ENCODE measurements around the gene COL5A1. TPM values are rescaled to one million over a fixed set of nuclear protein-coding genes. Genes with fewer than 3 reads are reported as not detected.

The COL5A1 gene
- total and polyA plus RNA-seq, 2 experiments from 2014 or later, result 2.5 to 13.1 TPM

GRCh38 chr9:134683714-134684374 lies 42.2 kb downstream of the COL5A1 start:
- H3K4me1 ChIP-seq (ENCODE audit: insufficient read depth), result no peaks in the 10 kb centered on the region
- no peak overlapping the region for H2AFZ ChIP-seq
- H3K79me2 ChIP-seq (replicated peaks; ENCODE audit: insufficient read depth), result no peaks in the 10 kb centered on the region
- Mint-ChIP-seq H3K36me3 (ENCODE audit: low read depth) (no peaks in the 10 kb centered on the region), H3K27ac (no peak overlapping the region), H3K9me3 (peaks cover 3% of the 10 kb centered on the region; the same call in 1 of the 3 replicates), H3K27me3 (ENCODE audit: insufficient read depth, low read depth, poor library complexity) (peaks cover 7% of the 10 kb centered on the region), H3K4me3 (no peak overlapping the region), H3K4me1 (peaks cover 1% of the 10 kb centered on the region; the same call in 2 of the 3 replicates)
- ATAC-seq (no peak), DNase-seq (ENCODE audit: low spot score) (no peak)
- no peak overlapping the region for H3K4me3 ChIP-seq
- no peaks in the 10 kb centered on the region for H3F3A ChIP-seq (replicated peaks; ENCODE audit: low read depth)
- TF ChIP-seq JUNB (IDR thresholded peaks at IDR 0.05; ENCODE audit: unreplicated experiment), result no peak
- no peak for TF ChIP-seq NANOG (IDR thresholded peaks at IDR 0.05; ENCODE audit: borderline replicate concordance)
- no peak for TF ChIP-seq STAT1 (IDR thresholded peaks at IDR 0.05; ENCODE audit: unreplicated experiment)
- TF ChIP-seq POLR2AphosphoS5 (IDR thresholded peaks at IDR 0.05; ENCODE audit: low read depth), result no peak
- no peak for TF ChIP-seq EZH2phosphoT487 (IDR thresholded peaks at IDR 0.05; ENCODE audit: unreplicated experiment)
- TF ChIP-seq REST (IDR thresholded peaks at IDR 0.05; ENCODE audit: unreplicated experiment), result no peak
- TF ChIP-seq, protein P1, sequence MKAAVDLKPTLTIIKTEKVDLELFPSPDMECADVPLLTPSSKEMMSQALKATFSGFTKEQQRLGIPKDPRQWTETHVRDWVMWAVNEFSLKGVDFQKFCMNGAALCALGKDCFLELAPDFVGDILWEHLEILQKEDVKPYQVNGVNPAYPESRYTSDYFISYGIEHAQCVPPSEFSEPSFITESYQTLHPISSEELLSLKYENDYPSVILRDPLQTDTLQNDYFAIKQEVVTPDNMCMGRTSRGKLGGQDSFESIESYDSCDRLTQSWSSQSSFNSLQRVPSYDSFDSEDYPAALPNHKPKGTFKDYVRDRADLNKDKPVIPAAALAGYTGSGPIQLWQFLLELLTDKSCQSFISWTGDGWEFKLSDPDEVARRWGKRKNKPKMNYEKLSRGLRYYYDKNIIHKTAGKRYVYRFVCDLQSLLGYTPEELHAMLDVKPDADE (IDR thresholded peaks at IDR 0.05), result no peak
- no peak for TF ChIP-seq CREB1 (CRISPR knock-in tag; IDR thresholded peaks at IDR 0.05; ENCODE audit: low read depth)
- no peak for TF ChIP-seq ZNF114 (CRISPR knock-in tag; IDR thresholded peaks at IDR 0.05)
- TF ChIP-seq, protein P2, sequence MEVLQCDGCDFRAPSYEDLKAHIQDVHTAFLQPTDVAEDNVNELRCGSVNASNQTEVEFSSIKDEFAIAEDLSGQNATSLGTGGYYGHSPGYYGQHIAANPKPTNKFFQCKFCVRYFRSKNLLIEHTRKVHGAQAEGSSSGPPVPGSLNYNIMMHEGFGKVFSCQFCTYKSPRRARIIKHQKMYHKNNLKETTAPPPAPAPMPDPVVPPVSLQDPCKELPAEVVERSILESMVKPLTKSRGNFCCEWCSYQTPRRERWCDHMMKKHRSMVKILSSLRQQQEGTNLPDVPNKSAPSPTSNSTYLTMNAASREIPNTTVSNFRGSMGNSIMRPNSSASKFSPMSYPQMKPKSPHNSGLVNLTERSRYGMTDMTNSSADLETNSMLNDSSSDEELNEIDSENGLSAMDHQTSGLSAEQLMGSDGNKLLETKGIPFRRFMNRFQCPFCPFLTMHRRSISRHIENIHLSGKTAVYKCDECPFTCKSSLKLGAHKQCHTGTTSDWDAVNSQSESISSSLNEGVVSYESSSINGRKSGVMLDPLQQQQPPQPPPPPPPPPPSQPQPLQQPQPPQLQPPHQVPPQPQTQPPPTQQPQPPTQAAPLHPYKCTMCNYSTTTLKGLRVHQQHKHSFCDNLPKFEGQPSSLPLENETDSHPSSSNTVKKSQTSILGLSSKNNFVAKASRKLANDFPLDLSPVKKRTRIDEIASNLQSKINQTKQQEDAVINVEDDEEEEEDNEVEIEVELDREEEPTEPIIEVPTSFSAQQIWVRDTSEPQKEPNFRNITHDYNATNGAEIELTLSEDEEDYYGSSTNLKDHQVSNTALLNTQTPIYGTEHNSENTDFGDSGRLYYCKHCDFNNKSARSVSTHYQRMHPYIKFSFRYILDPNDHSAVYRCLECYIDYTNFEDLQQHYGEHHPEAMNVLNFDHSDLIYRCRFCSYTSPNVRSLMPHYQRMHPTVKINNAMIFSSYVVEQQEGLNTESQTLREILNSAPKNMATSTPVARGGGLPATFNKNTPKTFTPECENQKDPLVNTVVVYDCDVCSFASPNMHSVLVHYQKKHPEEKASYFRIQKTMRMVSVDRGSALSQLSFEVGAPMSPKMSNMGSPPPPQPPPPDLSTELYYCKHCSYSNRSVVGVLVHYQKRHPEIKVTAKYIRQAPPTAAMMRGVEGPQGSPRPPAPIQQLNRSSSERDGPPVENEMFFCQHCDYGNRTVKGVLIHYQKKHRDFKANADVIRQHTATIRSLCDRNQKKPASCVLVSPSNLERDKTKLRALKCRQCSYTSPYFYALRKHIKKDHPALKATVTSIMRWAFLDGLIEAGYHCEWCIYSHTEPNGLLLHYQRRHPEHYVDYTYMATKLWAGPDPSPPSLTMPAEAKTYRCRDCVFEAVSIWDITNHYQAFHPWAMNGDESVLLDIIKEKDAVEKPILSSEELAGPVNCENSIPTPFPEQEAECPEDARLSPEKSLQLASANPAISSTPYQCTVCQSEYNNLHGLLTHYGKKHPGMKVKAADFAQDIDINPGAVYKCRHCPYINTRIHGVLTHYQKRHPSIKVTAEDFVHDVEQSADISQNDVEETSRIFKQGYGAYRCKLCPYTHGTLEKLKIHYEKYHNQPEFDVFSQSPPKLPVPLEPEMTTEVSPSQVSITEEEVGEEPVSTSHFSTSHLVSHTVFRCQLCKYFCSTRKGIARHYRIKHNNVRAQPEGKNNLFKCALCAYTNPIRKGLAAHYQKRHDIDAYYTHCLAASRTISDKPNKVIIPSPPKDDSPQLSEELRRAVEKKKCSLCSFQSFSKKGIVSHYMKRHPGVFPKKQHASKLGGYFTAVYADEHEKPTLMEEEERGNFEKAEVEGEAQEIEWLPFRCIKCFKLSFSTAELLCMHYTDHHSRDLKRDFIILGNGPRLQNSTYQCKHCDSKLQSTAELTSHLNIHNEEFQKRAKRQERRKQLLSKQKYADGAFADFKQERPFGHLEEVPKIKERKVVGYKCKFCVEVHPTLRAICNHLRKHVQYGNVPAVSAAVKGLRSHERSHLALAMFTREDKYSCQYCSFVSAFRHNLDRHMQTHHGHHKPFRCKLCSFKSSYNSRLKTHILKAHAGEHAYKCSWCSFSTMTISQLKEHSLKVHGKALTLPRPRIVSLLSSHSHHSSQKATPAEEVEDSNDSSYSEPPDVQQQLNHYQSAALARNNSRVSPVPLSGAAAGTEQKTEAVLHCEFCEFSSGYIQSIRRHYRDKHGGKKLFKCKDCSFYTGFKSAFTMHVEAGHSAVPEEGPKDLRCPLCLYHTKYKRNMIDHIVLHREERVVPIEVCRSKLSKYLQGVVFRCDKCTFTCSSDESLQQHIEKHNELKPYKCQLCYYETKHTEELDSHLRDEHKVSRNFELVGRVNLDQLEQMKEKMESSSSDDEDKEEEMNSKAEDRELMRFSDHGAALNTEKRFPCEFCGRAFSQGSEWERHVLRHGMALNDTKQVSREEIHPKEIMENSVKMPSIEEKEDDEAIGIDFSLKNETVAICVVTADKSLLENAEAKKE (CRISPR knock-in tag; IDR thresholded peaks at IDR 0.05), result no peak
- TF ChIP-seq CTCF (conservative IDR thresholded peaks at IDR 0.05; ENCODE audit: low read depth in 2 of 2), result no peak
- no peak for TF ChIP-seq ZNF331 (CRISPR knock-in tag; IDR thresholded peaks at IDR 0.05; ENCODE audit: low read depth)
- H3K4me2 ChIP-seq, result no peak overlapping the region
- H4K20me1 ChIP-seq (replicated peaks; ENCODE audit: insufficient read depth), result no peaks in the 10 kb centered on the region
- H3K36me3 ChIP-seq (ENCODE audit: insufficient read depth), result no peaks in the 10 kb centered on the region
- H3K27ac ChIP-seq (ENCODE audit: low read depth), result no peak overlapping the region
- peaks cover 8% of the 10 kb centered on the region; the same call in 1 of the 2 replicates for H3K9me2 ChIP-seq (ENCODE audit: insufficient read depth)
- H3K27me3 ChIP-seq (ENCODE audit: insufficient read depth), result no peaks in the 10 kb centered on the region

Measured in GM23338 (cell line).